DOHH2 (cell line): Measurements from ENCODE around the gene PITPNC1.
"Not testable (repeated sequence)": the region's sequence is repeated elsewhere in the genome, so short reads cannot be mapped to it uniquely, and the experiment has no call there.

Experiments used
- H3F3A ChIP-seq: fragments of 200-600 bp; sonication (generic), shearing (Covaris generic); 2 replicates; pipeline ENCODE4 v1.6.0; 2016; ENCODE audit warnings: antibody characterized with exemption, mild to moderate bottlenecking; ENCODE audit not compliant: control insufficient read depth, insufficient read depth
- H3K27ac ChIP-seq: fragments of 200-600 bp; sonication (generic); 2 replicates; pipeline ENCODE4 v1.5.1; 2014; ENCODE audit warnings: low read depth, mild to moderate bottlenecking, low read length, moderate library complexity
- H3K27me3 ChIP-seq: fragments of 200-600 bp; sonication (generic); 2 replicates; pipeline ENCODE4 v1.6.1; 2014; ENCODE audit warnings: mild to moderate bottlenecking, low read length, mixed read lengths; ENCODE audit not compliant: control insufficient read depth
- H3K36me3 ChIP-seq: fragments of 200-600 bp; sonication (generic); 2 replicates; pipeline ENCODE4 v1.6.1; 2014; ENCODE audit warnings: mild to moderate bottlenecking, low read length, moderate library complexity, mixed read lengths; ENCODE audit not compliant: control insufficient read depth
- H3K4me1 ChIP-seq: fragments of 200-600 bp; sonication (generic); 2 replicates; pipeline ENCODE4 v1.6.1; 2014; ENCODE audit warnings: mild to moderate bottlenecking, low read length, mixed read lengths; ENCODE audit not compliant: control insufficient read depth
- H3K4me2 ChIP-seq: fragments of 200-600 bp; sonication (generic); 2 replicates; pipeline ENCODE4 v1.6.0; 2014; ENCODE audit warnings: mild to moderate bottlenecking, low read length, moderate library complexity
- H3K4me3 ChIP-seq: fragments of 200-600 bp; sonication (generic); 2 replicates; pipeline ENCODE4 v1.5.1; 2014; ENCODE audit warnings: mild to moderate bottlenecking, low read length, mixed read lengths
- H3K79me2 ChIP-seq: fragments of 200-600 bp; sonication (generic); 2 replicates; pipeline ENCODE4 v1.6.1; 2014; ENCODE audit warnings: mild to moderate bottlenecking, low read length, mixed read lengths; ENCODE audit not compliant: control insufficient read depth
- H3K9me2 ChIP-seq: fragments of 200-600 bp; sonication (generic); replicated peaks from 2 replicates; pipeline ENCODE4 v1.6.1; 2014; ENCODE audit warnings: mild to moderate bottlenecking, low read length, mixed read lengths; ENCODE audit not compliant: control insufficient read depth
- H3K9me3 ChIP-seq: fragments of 200-600 bp; sonication (generic); 2 replicates; pipeline ENCODE4 v1.6.1; 2014; ENCODE audit warnings: antibody characterized with exemption, low read length, mixed read lengths; ENCODE audit not compliant: control insufficient read depth, insufficient read depth
- H4K20me1 ChIP-seq: fragments of 200-600 bp; sonication (generic); 2 replicates; pipeline ENCODE4 v1.6.0; 2014; ENCODE audit warnings: low read depth, mild to moderate bottlenecking, antibody characterized with exemption, low read length, moderate library complexity; ENCODE audit not compliant: control insufficient read depth, insufficient read depth
- EZH2phosphoT487 ChIP-seq: fragments of 200-600 bp; sonication (generic); IDR thresholded peaks from 2 replicates; pipeline ENCODE4 v1.6.1; 2017; ENCODE audit warnings: borderline replicate concordance, mild to moderate bottlenecking, antibody characterized with exemption, low read length, moderate library complexity, mixed read lengths
- TF ChIP-seq, protein P1 (sequence below): fragments of 200-600 bp; sonication (generic); IDR thresholded peaks from one replicate; pipeline ENCODE4 v1.5.1; 2014; ENCODE audit warnings: antibody characterized with exemption, mild to moderate bottlenecking, low read depth, low read length; ENCODE audit not compliant: poor library complexity, severe bottlenecking

PITPNC1 gene

DNA sequence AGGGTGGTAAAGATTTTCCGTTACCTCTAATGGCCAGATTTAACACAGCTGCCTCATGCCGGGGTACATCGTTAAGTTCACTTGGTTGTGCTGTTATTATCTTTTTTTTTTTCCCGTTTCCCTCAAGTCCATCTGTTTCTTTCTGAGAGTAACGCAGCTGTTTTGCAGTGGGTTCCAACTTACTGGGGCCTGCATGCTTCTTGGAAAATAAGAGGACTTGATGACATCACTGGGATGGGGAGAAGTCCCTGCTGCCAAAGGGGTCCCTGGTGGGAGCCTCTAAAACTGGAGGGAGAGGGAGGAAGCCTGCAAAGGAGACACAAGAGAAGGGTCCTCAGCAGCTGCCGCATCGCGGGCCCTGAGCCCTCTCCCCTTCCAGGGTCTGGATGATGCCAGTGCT lies 262.9 kb downstream of the PITPNC1 start:
- Histone ChIP-seq H3K79me2 (no peaks in the 10 kb centered on the region), H3K9me3 (no peaks in the 10 kb centered on the region), H4K20me1 (no peaks in the 10 kb centered on the region), H3K4me1 (no peaks in the 10 kb centered on the region), H3F3A (no peaks in the 10 kb centered on the region), H3K27me3 (no peaks in the 10 kb centered on the region), H3K27ac (no peak overlapping the region), H3K36me3 (no peaks in the 10 kb centered on the region), H3K4me3 (no peak overlapping the region), H3K9me2 (no peaks in the 10 kb centered on the region), H3K4me2 (no peak overlapping the region)
- TF ChIP-seq, protein P1, sequence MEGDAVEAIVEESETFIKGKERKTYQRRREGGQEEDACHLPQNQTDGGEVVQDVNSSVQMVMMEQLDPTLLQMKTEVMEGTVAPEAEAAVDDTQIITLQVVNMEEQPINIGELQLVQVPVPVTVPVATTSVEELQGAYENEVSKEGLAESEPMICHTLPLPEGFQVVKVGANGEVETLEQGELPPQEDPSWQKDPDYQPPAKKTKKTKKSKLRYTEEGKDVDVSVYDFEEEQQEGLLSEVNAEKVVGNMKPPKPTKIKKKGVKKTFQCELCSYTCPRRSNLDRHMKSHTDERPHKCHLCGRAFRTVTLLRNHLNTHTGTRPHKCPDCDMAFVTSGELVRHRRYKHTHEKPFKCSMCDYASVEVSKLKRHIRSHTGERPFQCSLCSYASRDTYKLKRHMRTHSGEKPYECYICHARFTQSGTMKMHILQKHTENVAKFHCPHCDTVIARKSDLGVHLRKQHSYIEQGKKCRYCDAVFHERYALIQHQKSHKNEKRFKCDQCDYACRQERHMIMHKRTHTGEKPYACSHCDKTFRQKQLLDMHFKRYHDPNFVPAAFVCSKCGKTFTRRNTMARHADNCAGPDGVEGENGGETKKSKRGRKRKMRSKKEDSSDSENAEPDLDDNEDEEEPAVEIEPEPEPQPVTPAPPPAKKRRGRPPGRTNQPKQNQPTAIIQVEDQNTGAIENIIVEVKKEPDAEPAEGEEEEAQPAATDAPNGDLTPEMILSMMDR, result no peak
- no peak for TF ChIP-seq EZH2phosphoT487

DNA sequence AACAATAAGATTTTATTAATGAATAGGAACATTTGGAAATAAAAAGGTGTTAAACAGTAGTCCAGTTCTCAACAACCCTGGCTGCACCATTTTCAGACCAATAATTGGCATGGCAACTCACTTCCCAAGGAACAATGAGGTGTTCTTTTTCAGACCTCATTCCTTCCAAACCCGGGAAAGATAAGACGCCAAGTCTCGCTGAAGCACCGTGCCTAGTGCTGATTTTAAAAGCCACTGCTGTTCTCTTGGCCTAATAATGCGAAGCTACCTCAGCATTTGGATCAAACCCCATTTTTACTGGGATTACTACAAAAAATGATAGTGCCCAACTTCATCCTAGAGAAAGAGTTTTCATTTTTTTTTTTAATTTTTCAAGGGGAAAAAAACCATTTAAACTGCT lies 265.4 kb downstream of the PITPNC1 start:
- H3K36me3 ChIP-seq, result no peaks in the 10 kb centered on the region
- no peak overlapping the region for H3K4me3 ChIP-seq
- H3K9me2 ChIP-seq, result no peaks in the 10 kb centered on the region
- H3F3A ChIP-seq, result no peaks in the 10 kb centered on the region
- H3K27me3 ChIP-seq, result no peaks in the 10 kb centered on the region
- no peak for TF ChIP-seq EZH2phosphoT487
- TF ChIP-seq, protein P1, result no peak
- H3K27ac ChIP-seq, result no peak overlapping the region
- H3K4me1 ChIP-seq, result no peaks in the 10 kb centered on the region
- no peaks in the 10 kb centered on the region for H3K9me3 ChIP-seq
- no peaks in the 10 kb centered on the region for H4K20me1 ChIP-seq
- H3K79me2 ChIP-seq, result no peaks in the 10 kb centered on the region
- H3K4me2 ChIP-seq, result no peak overlapping the region

DNA sequence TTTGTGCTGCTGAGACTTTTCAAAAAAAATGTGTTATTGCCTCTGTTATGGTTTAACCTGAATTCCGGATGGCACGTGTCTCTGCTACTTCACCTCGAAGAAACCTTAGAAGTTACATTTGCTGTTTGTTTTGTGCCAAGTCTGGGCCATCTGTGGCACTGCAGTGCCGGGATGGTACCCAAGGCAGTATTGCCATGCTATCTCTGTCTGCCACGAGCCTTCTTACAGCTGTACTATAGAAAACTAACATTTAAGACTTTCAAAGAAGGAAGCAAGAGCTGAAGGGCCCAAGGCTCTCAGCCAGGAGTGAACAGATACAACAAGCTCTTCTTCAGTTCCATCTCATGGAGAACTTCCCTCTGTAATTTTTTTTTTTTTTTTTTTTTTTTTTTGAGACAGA lies 267.0 kb downstream of the PITPNC1 start:
- Histone ChIP-seq H3K27me3 (no peaks in the 10 kb centered on the region), H3K9me2 (no peaks in the 10 kb centered on the region), H3F3A (no peaks in the 10 kb centered on the region), H3K9me3 (no peaks in the 10 kb centered on the region), H3K36me3 (no peaks in the 10 kb centered on the region), H3K4me3 (no peak overlapping the region), H3K79me2 (no peaks in the 10 kb centered on the region), H3K4me2 (no peak overlapping the region), H3K27ac (no peak overlapping the region), H3K4me1 (no peaks in the 10 kb centered on the region), H4K20me1 (no peaks in the 10 kb centered on the region)
- TF ChIP-seq, protein P1, result no peak
- TF ChIP-seq EZH2phosphoT487, result no peak

DNA sequence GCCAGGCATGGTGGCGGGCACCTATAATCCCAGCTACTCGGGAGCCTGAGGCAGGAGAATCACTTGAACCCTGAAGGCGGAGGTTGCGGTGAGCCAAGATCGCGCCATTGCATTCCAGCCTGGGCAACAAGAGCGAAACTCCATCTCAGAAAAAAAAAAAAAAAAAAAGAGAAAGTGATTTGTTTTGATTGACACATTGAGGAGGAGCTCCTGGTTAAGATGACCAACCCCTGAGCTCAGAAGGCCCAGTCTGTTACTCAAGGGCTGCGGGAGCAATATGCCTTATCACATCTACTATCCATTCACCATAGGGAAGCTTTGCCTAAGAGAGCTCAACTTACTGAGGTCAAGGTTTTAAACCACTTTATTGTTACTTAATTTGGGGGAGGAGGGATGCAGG lies 268.1 kb downstream of the PITPNC1 start:
- not testable (repeated sequence) for H3K4me3 ChIP-seq, H3K27me3 ChIP-seq, H3K9me2 ChIP-seq, H3K9me3 ChIP-seq, H3K79me2 ChIP-seq, H3K4me2 ChIP-seq, H3F3A ChIP-seq, H4K20me1 ChIP-seq, H3K36me3 ChIP-seq, H3K4me1 ChIP-seq, H3K27ac ChIP-seq
